ENCODE data around the gene CMTR1. TPM values are rescaled to one million over a fixed set of nuclear protein-coding genes. Genes with fewer than 3 reads are reported as not detected.
"Not testable (repeated sequence)": the region's sequence is repeated elsewhere in the genome, so short reads cannot be mapped to it uniquely, and the experiment has no call there.

CMTR1 gene
- polyA plus RNA-seq, 1 experiment: 25.1 TPM

DNA sequence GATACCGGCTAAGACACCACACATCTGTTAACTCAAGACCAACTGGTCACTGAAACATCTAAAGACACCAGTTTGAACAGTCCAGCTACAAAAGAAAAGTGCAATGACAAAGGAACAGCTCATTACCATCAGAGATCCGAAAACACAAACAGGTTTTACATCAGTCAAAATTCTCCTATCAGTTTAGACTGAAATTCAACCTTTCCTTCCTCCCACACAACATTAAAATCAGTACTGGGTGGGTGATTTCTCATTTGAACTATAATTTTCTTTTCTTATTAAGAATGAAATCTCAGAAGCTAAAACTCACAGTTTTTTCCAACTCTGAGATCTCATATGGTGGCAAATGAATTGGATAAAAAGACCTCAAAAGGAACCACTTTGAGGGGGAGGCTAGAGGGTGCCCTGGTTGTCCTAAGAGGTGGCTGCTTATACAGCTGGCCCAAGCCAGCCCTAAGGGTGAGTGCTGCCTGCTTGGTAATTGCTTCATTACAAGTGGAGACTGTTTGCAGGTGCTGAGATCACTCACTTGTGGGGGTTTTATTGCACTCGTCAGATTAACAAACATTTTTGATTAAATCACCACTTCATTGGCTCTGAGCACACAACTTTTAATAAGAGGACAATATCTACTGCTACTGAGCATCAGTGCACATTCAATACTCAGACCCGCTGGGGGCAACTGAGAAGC lies 62.4 kb downstream of the CMTR1 start:
- Histone ChIP-seq H3K27me3 (ENCODE audit: control insufficient read depth, insufficient read depth, low read length) (no peaks in the 10 kb centered on the region), H3K9me3 (ENCODE audit: control insufficient read depth, insufficient read depth, low read length) (no peaks in the 10 kb centered on the region), H3K4me3 (ENCODE audit: low read depth, low read length) (no peak overlapping the region), H3K27ac (ENCODE audit: low read depth, low read length) (no peak overlapping the region)
- ChIA-PET CTCF (interaction anchor here (1.4 kb wide), 1 partner anchor 11 kb away, joined by 3 read pairs; no protein-coding TSS in a partner anchor), POLR2A (no interaction called here)
- TF ChIP-seq, protein P1, sequence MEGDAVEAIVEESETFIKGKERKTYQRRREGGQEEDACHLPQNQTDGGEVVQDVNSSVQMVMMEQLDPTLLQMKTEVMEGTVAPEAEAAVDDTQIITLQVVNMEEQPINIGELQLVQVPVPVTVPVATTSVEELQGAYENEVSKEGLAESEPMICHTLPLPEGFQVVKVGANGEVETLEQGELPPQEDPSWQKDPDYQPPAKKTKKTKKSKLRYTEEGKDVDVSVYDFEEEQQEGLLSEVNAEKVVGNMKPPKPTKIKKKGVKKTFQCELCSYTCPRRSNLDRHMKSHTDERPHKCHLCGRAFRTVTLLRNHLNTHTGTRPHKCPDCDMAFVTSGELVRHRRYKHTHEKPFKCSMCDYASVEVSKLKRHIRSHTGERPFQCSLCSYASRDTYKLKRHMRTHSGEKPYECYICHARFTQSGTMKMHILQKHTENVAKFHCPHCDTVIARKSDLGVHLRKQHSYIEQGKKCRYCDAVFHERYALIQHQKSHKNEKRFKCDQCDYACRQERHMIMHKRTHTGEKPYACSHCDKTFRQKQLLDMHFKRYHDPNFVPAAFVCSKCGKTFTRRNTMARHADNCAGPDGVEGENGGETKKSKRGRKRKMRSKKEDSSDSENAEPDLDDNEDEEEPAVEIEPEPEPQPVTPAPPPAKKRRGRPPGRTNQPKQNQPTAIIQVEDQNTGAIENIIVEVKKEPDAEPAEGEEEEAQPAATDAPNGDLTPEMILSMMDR (IDR thresholded peaks at IDR 0.05; ENCODE audit: low read depth, low read length): no peak
- DNase-seq (ENCODE audit: low read depth, low spot score): no peak

DNA sequence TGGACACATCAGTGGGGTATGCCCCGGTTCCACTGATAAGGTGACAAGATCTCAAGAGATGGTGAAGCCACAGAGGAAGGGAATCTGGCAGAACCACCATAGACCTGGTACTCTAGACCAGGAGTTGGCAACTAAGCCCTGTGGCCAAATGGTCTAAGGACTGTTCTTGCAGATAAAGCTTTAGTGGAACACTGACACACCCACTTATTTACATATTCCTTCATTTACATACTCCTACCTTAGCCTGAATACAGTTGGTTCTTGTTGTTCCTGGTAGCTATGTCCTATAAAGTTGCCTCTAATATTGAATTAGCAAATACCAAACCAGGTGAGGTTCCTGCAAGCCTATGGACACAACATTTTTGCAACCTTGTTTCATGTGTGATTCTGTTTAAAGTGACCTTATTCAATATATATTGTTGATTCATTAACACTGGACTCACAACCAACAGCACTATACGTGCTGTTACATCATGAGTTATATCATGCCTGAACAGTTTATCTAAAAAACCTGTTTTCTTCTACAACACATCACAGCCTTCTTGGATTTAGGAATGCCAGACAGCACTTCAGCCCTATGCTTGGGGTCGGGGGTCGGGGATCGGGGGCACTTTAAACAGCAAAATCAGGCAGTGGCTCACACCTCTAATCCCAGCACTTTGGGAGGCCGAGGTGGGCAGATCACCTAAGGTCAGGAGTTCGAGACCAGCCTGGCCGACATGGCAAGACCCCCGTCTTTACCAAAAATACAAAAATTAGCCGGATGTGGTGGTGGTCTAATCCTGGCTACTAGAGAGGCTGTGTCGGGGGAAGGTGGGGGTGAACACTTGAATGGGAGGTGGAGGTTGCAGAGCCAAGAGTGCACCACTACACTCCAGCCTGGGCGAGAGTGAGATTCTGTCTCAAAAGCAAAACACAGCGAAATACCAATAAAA lies 64.2 kb downstream of the CMTR1 start:
- Histone ChIP-seq H3K9me3 (ENCODE audit: control insufficient read depth, insufficient read depth, low read length) (no peaks in the 10 kb centered on the region), H3K27me3 (ENCODE audit: control insufficient read depth, insufficient read depth, low read length) (no peaks in the 10 kb centered on the region), H3K4me3 (ENCODE audit: low read depth, low read length) (no peak overlapping the region), H3K27ac (ENCODE audit: low read depth, low read length) (peak overlapping the region; percentile 21)
- DNase-seq (ENCODE audit: low read depth, low spot score): no peak
- TF ChIP-seq, protein P1 (IDR thresholded peaks at IDR 0.05; ENCODE audit: low read depth, low read length): no peak
- POLR2A ChIA-PET: no interaction called here
- CTCF ChIA-PET: no interaction called here

DNA sequence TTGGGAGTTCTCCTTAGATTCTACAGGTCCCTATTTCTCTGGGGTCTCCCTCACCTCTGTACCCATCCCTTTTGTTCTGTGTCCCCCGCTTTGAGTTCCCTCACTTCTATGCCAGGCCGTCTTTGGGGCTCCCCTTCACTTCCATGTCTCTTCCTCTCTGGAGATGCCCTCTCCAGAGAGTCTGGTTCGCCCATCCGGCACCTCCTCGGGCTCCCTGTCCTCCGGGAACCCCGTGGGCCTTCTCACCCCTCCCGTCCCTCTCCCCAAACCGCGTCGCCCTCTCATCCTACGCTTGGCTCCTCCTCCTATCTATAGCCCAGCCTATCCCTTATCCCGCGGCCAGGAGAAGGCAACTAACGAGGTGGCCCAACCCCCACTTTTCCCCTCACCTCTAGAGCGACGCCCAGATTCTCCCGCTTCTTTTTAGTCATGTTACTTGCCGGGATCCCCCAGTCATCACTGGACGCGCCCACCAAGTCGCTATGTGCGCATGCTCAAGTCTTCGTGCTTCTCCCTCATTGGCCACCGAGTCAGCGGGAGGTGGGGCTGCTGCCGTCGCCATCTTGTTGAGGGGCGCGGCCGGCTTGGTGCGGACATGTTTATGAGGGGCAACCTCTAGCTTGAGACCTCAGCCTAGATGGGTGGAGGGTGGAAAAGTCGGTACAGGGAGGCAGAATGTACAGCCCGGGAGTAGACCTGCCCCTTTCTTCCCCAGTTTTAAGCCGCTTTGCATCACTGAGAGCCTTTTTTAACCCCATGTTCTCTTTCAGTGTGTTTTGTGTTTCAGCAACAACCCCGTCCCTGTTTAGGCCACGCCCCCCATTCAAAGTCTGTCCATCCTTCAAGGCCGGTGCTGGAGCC lies 66.6 kb downstream of the CMTR1 start, which contains the start of gene CCDC167:
CCDC167 (minus strand) TSS at position 461 of the 861 bp plus-strand sequence; CDS start at position 431, 30 bp downstream.
- CTCF ChIA-PET: interaction anchor here (0.7 to 1.2 kb wide), 4 partner anchors 15 to 257 kb away, joined by 3 to 10 read pairs (median 3); no protein-coding TSS in a partner anchor
- TF ChIP-seq, protein P1 (IDR thresholded peaks at IDR 0.05; ENCODE audit: low read depth, low read length): no peak
- POLR2A ChIA-PET: no interaction called here
- H3K27me3 ChIP-seq (ENCODE audit: control insufficient read depth, insufficient read depth, low read length): peaks cover 7% of the 10 kb centered on the region
- H3K9me3 ChIP-seq (ENCODE audit: control insufficient read depth, insufficient read depth, low read length): no peaks in the 10 kb centered on the region
- DNase-seq (ENCODE audit: low read depth, low spot score): peak; percentile 93
- peak within 1 kb of the TSS; percentile 2 for H3K27ac ChIP-seq (ENCODE audit: low read depth, low read length)
- H3K4me3 ChIP-seq (ENCODE audit: low read depth, low read length): peak within 1 kb of the TSS; percentile 83

DNA sequence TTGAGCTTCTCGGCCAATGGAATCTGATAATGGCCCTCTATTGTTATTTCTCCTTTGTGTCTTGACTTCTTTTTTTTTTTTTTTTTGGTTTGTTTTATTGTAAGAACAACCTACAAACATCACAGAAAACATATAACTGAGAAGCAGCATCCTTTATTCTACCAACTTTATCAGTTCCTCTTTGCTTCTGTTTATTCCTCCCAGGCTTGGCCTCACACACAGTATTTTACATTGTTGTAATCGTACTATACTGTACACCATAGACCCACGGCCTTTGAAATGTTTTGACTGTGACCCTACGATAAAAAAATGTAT lies 67.2 kb downstream of the CMTR1 start:
- TF ChIP-seq, protein P1 (IDR thresholded peaks at IDR 0.05; ENCODE audit: low read depth, low read length): no peak
- no peak overlapping the region for H3K27ac ChIP-seq (ENCODE audit: low read depth, low read length)
- H3K4me3 ChIP-seq (ENCODE audit: low read depth, low read length): no peak overlapping the region; the same call in 1 of the 2 replicates
- ChIA-PET POLR2A (no interaction called here), CTCF (interaction anchor here (0.7 to 1.2 kb wide), 4 partner anchors 15 to 257 kb away, joined by 3 to 10 read pairs (median 3); no protein-coding TSS in a partner anchor)
- no peak for DNase-seq (ENCODE audit: low read depth, low spot score)
- H3K9me3 ChIP-seq (ENCODE audit: control insufficient read depth, insufficient read depth, low read length): no peaks in the 10 kb centered on the region
- H3K27me3 ChIP-seq (ENCODE audit: control insufficient read depth, insufficient read depth, low read length): peaks cover 7% of the 10 kb centered on the region

DNA sequence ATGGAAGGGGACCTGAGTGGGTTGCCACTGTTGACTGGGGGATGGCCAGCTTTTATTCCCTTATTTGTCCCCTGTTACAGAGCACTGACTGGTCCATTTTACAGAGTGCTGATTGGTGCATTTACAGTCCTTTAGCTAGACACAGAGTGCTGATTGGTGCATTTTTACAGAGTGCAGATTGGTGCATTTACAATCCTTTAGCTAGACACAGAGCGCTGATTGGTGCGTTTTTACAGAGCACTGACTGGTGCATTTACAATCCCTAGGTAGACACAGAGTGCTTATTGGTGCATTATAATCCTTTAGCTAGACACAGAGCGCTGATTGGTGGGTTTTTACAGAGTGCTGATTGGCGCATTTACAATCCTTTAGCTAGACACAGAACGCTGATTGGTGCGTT lies 67.9 kb downstream of the CMTR1 start:
- H3K4me3 ChIP-seq (ENCODE audit: low read depth, low read length); H3K9me3 ChIP-seq (ENCODE audit: control insufficient read depth, insufficient read depth, low read length); DNase-seq (ENCODE audit: low read depth, low spot score); H3K27ac ChIP-seq (ENCODE audit: low read depth, low read length); POLR2A ChIA-PET: not testable (repeated sequence)
- CTCF ChIA-PET: interaction anchor here (0.7 kb wide), 2 partner anchors 65 kb away, joined by 3 read pairs; no protein-coding TSS in a partner anchor
- H3K27me3 ChIP-seq (ENCODE audit: control insufficient read depth, insufficient read depth, low read length): peaks cover 11% of the 10 kb centered on the region

Measured in AG04450 (cell line).